HUES6 (cell line): ENCODE results near the gene KRTAP12-2.
"Not testable (repeated sequence)": the region's sequence is repeated elsewhere in the genome, so short reads cannot be mapped to it uniquely, and the experiment has no call there.

Experiments
- H3K27ac ChIP-seq: 2 replicates; pipeline ENCODE4 v1.7.0; 2013; ENCODE audit warnings: low read depth, mild to moderate bottlenecking, low read length, inconsistent platforms
- H3K27me3 ChIP-seq: 2 replicates; pipeline ENCODE4 v1.6.1; 2013; ENCODE audit warnings: low read length; ENCODE audit not compliant: control insufficient read depth, insufficient read depth
- H3K36me3 ChIP-seq: 2 replicates; pipeline ENCODE4 v1.6.1; 2013; ENCODE audit warnings: low read length; ENCODE audit not compliant: control insufficient read depth, insufficient read depth
- H3K4me1 ChIP-seq: 2 replicates; pipeline ENCODE4 v1.6.1; 2013; ENCODE audit warnings: low read length; ENCODE audit not compliant: control insufficient read depth, insufficient read depth
- H3K4me3 ChIP-seq: 2 replicates; pipeline ENCODE4 v1.5.1; 2013; ENCODE audit warnings: low read depth, low read length
- H3K9ac ChIP-seq: one replicate; pipeline ENCODE4 v1.6.1; 2013; ENCODE audit warnings: mild to moderate bottlenecking, low read length
- H3K9me3 ChIP-seq: 2 replicates; pipeline ENCODE4 v1.6.1; 2013; ENCODE audit warnings: low read depth, low read length; ENCODE audit not compliant: control insufficient read depth, insufficient read depth

KRTAP12-2 gene

GRCh38 chr21:44646366-44647221, 20.1 kb downstream of the KRTAP12-2 start, which contains the start of gene KRTAP10-11:
TSS of gene KRTAP10-11 (plus strand) at chr21:44646414. CDS start at chr21:44646459, 45 bp downstream.
- H3K27me3 ChIP-seq, H3K9ac ChIP-seq, H3K27ac ChIP-seq, H3K4me3 ChIP-seq, H3K4me1 ChIP-seq, H3K36me3 ChIP-seq: not testable (repeated sequence)
- H3K9me3 ChIP-seq, result peaks cover 16% of the 10 kb centered on the region

DNA sequence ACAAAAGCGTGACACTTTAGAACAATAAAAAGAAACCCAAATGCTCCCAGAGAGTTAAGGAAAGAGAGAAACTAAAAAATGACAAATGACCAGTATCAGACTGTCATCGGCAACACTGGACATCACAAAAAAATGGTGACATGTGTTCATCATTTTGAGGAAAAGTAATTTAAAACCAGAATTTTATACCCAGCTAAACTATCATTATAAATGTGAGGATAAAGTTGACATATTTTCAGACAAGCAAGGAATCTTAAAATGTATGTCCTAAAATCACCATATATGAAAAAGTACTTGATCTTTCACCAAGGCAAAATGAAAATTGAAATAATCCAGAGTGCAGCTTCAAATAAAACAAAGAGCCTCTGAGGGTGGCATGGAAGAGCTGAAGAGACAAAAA, 21.8 kb downstream of the KRTAP12-2 start:
- Histone ChIP-seq H3K4me1 (peaks cover 9% of the 10 kb centered on the region), H3K27ac (no peak overlapping the region), H3K9ac (no peak overlapping the region), H3K27me3 (no peaks in the 10 kb centered on the region), H3K4me3 (no peak overlapping the region), H3K9me3 (peaks cover 23% of the 10 kb centered on the region), H3K36me3 (no peaks in the 10 kb centered on the region)

DNA sequence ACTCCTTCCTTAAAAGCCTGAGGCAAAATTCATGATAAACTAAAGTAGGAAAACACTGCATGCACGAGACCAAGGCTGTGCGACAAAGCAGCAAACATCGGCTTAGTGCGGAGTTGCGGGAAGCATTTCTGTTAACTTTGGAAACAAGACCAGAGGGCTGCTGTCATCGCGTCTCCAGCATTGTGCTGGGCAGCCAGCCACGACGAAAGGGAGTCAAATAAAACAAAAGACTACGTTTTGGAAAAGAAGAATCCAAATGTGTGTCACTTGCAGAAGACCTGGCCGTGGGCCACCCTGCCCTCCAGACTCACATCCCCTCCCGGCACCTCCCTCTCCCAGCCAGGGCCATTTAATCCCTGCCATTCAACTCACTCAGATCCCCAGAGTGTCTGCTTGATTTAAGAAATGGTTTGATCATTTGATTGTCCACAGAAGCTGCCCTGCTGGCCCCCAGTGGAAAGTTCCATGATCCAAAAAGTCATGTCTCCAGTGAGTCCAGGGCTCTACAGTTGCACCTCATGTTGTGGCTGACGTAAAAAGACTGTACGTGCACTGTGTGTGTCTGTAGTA, 22.9 kb downstream of the KRTAP12-2 start:
- Histone ChIP-seq H3K4me3 (no peak overlapping the region), H3K27me3 (no peaks in the 10 kb centered on the region), H3K9ac (no peak overlapping the region), H3K4me1 (peaks cover 9% of the 10 kb centered on the region), H3K36me3 (no peaks in the 10 kb centered on the region), H3K9me3 (peaks cover 23% of the 10 kb centered on the region), H3K27ac (no peak overlapping the region)

DNA sequence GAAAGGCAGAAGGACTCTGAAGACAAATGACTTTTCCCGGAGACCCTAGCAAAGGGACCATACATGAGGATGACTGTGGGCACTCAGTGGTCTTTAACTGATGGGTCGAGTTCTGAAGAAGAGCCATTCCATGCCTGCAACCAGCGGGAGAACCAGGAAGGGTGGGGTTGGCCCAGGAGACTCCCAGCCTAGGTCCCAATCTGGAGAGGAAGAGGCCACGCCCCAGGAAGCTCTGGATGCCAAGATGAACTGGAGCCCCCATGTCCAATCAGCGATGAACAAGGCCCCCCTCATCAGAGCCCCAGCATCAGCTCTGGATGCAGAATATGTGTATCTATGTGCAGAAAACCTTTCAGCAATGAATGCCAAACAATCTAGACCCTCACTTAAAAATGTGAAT, 26.0 kb downstream of the KRTAP12-2 start:
- H3K9me3 ChIP-seq, result peaks cover 23% of the 10 kb centered on the region
- H3K4me3 ChIP-seq, result no peak overlapping the region
- no peaks in the 10 kb centered on the region for H3K27me3 ChIP-seq
- peaks cover 10% of the 10 kb centered on the region; the same call in 1 of the 2 replicates for H3K4me1 ChIP-seq
- H3K27ac ChIP-seq, result no peak overlapping the region
- no peaks in the 10 kb centered on the region for H3K36me3 ChIP-seq
- H3K9ac ChIP-seq, result no peak overlapping the region

DNA sequence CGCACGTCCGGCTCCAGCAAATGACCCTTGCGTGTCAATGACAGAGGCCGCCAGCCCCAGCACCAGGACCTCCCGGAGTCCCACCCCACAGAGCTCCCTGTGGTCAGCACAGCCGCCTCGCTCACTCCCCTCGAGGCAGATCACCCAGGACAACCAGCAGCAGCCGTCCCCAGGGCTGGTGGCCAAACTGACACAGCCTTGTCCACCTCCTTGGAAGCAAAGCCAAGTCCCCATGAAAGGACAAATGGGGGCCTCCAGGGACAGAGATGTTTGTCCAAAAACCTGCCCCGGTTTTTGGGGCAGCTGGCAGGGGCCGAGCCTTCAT, 27.4 kb downstream of the KRTAP12-2 start:
- peaks cover 10% of the 10 kb centered on the region; the same call in 1 of the 2 replicates for H3K4me1 ChIP-seq
- no peaks in the 10 kb centered on the region for H3K36me3 ChIP-seq
- H3K9me3 ChIP-seq, result peaks cover 17% of the 10 kb centered on the region
- H3K27me3 ChIP-seq, result no peaks in the 10 kb centered on the region
- no peak overlapping the region for H3K27ac ChIP-seq
- H3K9ac ChIP-seq, result no peak overlapping the region
- no peak overlapping the region for H3K4me3 ChIP-seq

- H3K36me3 ChIP-seq, H3K27me3 ChIP-seq, H3K27ac ChIP-seq, H3K4me1 ChIP-seq, H3K4me3 ChIP-seq, H3K9ac ChIP-seq: not testable (repeated sequence)
- H3K9me3 ChIP-seq, result peaks cover 12% of the 10 kb centered on the region
Measured at GRCh38 chr21:44638506-44639330, 28.0 kb downstream of the KRTAP12-2 start.

DNA sequence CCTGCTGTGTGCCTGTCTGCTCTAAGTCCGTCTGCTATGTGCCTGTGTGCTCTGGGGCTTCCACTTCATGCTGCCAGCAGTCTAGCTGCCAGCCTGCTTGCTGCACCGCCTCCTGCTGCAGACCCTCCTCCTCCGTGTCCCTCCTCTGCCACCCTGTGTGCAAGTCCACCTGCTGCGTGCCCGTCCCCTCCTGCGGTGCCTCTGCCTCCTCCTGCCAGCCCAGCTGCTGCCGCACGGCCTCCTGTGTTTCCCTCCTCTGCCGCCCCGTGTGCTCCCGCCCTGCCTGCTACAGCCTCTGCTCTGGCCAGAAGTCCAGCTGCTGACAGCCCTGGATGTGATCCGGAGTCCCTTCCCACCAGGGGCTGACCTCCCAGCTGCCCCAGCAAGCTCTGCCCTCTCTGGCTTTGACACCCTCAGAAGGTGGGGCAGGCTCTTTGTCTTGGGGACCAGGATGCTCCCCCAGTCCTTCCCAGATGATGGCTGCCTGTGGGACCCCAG, 28.8 kb downstream of the KRTAP12-2 start:
- not testable (repeated sequence) for H3K36me3 ChIP-seq, H3K4me3 ChIP-seq, H3K9me3 ChIP-seq, H3K9ac ChIP-seq, H3K27ac ChIP-seq, H3K4me1 ChIP-seq, H3K27me3 ChIP-seq

DNA sequence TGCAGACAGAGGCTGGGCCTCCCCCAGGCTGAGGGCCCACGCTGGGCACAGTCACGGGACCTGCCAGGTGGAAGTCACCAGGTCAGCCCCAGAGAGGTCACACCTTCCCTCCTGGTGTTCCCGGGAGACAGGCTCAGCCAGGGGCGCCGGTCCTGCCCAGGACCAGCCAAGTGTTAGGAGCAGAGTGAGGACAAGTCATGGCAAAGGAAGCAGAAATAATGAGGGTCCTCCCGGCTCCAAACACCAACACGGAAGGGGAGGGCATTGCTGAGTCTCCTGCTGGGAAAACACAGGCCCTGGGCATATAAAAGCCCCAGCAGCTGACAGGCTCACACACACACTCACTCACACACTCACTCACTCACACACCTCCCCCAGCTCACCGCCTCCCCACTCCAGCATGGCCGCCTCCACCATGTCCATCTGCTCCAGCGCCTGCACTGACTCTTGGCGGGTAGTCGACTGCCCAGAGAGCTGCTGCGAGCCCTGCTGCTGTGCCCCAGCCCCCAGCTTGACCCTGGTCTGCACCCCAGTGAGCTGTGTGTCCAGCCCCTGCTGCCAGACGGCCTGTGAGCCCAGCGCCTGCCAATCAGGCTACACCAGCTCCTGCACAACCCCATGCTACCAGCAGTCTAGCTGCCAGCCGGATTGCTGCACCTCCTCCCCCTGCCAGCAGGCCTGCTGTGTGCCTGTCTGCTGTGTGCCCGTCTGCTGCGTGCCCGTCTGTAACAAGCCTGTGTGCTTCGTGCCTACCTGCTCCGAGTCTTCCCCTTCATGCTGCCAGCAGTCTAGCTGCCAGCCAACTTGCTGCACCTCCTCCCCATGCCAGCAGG, 29.5 kb downstream of the KRTAP12-2 start, which contains the start of gene KRTAP10-10:
Gene KRTAP10-10, plus strand, starts transcription at position 339 of the 833 bp plus-strand sequence. Its CDS starts 62 bp downstream, at position 401.
- Histone ChIP-seq H3K27me3 (no peaks in the 10 kb centered on the region), H3K9ac (no peak within 1 kb of the TSS), H3K4me3 (no peak within 1 kb of the TSS), H3K27ac (no peak within 1 kb of the TSS), H3K4me1 (peaks cover 10% of the 10 kb centered on the region; the same call in 1 of the 2 replicates), H3K9me3 (peaks cover 11% of the 10 kb centered on the region), H3K36me3 (no peaks in the 10 kb centered on the region)

GRCh38 chr21:44636209-44637017, 30.3 kb downstream of the KRTAP12-2 start:
- Histone ChIP-seq H3K9ac (no peak overlapping the region), H3K4me1 (peaks cover 10% of the 10 kb centered on the region; the same call in 1 of the 2 replicates), H3K36me3 (no peaks in the 10 kb centered on the region), H3K4me3 (no peak overlapping the region), H3K27ac (no peak overlapping the region), H3K27me3 (no peaks in the 10 kb centered on the region), H3K9me3 (peaks cover 15% of the 10 kb centered on the region)
